Progenitor cell of endocrine pancreas (in vitro differentiated cells): Measurements from ENCODE around the gene CRADD. TPM values are rescaled to one million over a fixed set of nuclear protein-coding genes. Genes with fewer than 3 reads are reported as not detected.
"Not testable (repeated sequence)": the region's sequence is repeated elsewhere in the genome, so short reads cannot be mapped to it uniquely, and the experiment has no call there.

Experiments used
- DNase-seq: peaks from one replicate; pipeline ENCODE4 v3.0.0; 2021; ENCODE audit warnings: low spot score; ENCODE audit not compliant: unreplicated experiment
- H3K27ac Mint-ChIP-seq: 2 replicates; pipeline ENCODE4 v1.8.0; 2021; ENCODE audit warnings: mild to moderate bottlenecking, moderate library complexity, mixed read lengths
- H3K27me3 Mint-ChIP-seq: 2 replicates; pipeline ENCODE4 v1.8.0; 2021; ENCODE audit warnings: mixed read lengths
- H3K36me3 Mint-ChIP-seq: 2 replicates; pipeline ENCODE4 v1.8.0; 2022; ENCODE audit warnings: mixed read lengths; ENCODE audit not compliant: insufficient read depth
- H3K4me1 Mint-ChIP-seq: 2 replicates; pipeline ENCODE4 v1.8.0; 2021; ENCODE audit warnings: low read depth, mixed read lengths
- H3K4me3 Mint-ChIP-seq: 2 replicates; pipeline ENCODE4 v1.8.0; 2021; ENCODE audit warnings: low read depth, mild to moderate bottlenecking, moderate library complexity, mixed read lengths
- H3K9me3 Mint-ChIP-seq: 2 replicates; pipeline ENCODE4 v1.8.0; 2021; ENCODE audit warnings: low read depth, mixed read lengths
- total RNA-seq: library from RNA; stranded (reverse); gene quantifications from 2 replicates; pipeline ENCODE4 v1.2.1, GENCODE V29; 2021
- TF ChIP-seq, protein P1 (sequence below): fragments of 200-600 bp; sonication (generic); IDR thresholded peaks from one replicate; pipeline ENCODE4 v1.5.0; 2021; ENCODE audit warnings: antibody characterized with exemption, mild to moderate bottlenecking; ENCODE audit not compliant: unreplicated experiment

CRADD gene
- total RNA-seq, 1 donor from 2014 or later = 11.7 TPM

DNA sequence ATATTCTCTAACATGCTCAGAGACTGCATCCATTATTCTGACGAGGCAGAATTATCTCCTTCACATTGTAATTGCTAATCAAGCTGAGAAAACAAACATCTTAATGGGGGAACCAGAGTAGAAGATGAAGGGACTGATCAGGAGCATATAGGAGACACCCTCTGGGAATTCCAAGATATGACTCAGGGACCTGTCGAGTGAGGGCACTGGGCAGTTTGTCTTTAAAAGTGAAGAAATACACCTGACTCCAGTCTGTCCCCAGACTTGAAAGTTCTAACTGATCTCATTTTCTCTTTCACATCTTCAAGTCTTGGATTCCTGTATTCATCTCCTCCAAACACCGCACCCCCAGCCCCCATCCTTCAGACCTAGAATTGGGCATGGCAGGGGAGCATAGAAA, 244.3 kb downstream of the CRADD start:
- Mint-ChIP-seq H3K27ac (no peak overlapping the region), H3K4me3 (no peak overlapping the region), H3K27me3 (no peaks in the 10 kb centered on the region), H3K4me1 (no peaks in the 10 kb centered on the region), H3K9me3 (peaks cover 10% of the 10 kb centered on the region), H3K36me3 (no peaks in the 10 kb centered on the region)
- DNase-seq = no peak
- TF ChIP-seq, protein P1, sequence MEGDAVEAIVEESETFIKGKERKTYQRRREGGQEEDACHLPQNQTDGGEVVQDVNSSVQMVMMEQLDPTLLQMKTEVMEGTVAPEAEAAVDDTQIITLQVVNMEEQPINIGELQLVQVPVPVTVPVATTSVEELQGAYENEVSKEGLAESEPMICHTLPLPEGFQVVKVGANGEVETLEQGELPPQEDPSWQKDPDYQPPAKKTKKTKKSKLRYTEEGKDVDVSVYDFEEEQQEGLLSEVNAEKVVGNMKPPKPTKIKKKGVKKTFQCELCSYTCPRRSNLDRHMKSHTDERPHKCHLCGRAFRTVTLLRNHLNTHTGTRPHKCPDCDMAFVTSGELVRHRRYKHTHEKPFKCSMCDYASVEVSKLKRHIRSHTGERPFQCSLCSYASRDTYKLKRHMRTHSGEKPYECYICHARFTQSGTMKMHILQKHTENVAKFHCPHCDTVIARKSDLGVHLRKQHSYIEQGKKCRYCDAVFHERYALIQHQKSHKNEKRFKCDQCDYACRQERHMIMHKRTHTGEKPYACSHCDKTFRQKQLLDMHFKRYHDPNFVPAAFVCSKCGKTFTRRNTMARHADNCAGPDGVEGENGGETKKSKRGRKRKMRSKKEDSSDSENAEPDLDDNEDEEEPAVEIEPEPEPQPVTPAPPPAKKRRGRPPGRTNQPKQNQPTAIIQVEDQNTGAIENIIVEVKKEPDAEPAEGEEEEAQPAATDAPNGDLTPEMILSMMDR = no peak

DNA sequence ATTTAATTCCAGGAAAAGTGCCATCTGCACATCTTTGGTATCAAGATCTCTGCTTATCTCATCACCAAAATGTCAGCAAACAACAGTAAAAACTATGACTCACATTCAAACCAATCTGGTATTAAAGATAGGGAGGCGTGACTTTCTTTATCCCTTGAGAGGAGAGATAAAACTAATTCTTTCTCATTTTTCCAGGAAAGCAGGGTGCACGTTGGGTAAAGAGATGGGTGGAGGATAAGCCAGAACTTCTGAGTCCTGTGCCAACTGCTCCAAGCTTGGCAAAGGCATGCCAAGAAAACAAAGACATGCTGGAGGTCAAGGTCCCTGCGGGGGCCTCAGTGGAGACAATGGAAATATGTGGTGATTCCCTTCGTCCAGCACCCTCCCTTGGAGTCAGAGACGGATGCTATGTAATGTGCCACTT, 245.4 kb downstream of the CRADD start:
- TF ChIP-seq, protein P1 = no peak
- H3K27ac Mint-ChIP-seq = no peak overlapping the region

DNA sequence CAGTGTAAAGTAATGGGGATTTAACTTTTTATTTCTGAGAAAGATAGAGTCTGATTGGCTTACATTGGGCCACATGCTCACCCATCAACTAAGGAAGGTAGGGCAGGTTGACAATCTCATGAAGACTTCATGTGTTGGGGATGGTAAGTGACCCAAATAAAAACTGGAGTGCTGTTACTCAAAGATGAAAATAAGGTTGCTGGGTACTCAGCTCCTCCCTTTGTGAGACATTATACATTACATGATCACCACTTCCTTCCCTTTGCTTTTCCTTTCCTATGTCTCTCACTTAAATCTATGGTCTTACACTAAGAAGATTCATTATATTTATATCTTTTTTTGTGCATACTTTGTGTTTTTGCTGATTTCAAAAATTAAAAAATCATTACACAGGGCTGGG, 247.2 kb downstream of the CRADD start:
- Mint-ChIP-seq H3K27me3 (no peaks in the 10 kb centered on the region), H3K4me1 (no peaks in the 10 kb centered on the region), H3K9me3 (peaks cover 22% of the 10 kb centered on the region), H3K4me3 (no peak overlapping the region), H3K36me3 (no peaks in the 10 kb centered on the region), H3K27ac (no peak overlapping the region)
- DNase-seq = no peak
- TF ChIP-seq, protein P1 = no peak

More for the DNA sequence above, 245.4 kb downstream of the CRADD start:
- no peaks in the 10 kb centered on the region for H3K36me3 Mint-ChIP-seq
- H3K27me3 Mint-ChIP-seq = no peaks in the 10 kb centered on the region
- peaks cover 18% of the 10 kb centered on the region for H3K9me3 Mint-ChIP-seq
- DNase-seq = no peak
- H3K4me3 Mint-ChIP-seq = no peak overlapping the region
- H3K4me1 Mint-ChIP-seq = no peaks in the 10 kb centered on the region

DNA sequence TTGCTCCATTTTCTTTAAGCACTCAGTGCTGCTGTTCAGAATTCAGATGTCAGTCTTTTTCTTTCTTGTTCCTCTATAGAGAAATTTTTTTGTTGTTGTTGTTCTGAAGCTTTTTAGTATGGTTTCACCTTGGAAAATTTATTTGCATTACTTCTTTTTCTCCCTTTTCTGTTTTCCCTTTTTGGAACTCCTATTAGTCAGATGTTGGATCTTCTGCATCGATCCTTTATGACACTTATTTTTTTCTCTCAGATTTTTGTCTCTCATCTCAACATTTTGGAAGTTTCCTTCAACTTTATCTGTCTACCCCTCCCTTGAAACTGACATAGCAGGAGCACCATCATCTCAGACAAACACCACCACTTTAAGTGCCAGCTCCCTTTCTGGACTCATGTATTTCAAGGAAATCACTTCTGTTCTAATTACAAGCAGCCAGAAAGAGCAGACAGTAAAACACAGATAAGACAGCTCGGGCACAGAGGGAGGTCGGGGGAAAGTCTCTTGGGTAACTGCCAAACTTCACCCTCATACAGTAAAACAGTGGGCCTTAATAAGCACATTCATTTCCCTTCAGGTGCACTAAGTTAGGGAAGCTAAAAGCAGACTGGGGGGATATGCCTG, 248.5 kb downstream of the CRADD start:
- H3K9me3 Mint-ChIP-seq = peaks cover 22% of the 10 kb centered on the region
- H3K27me3 Mint-ChIP-seq = no peaks in the 10 kb centered on the region
- no peak overlapping the region for H3K27ac Mint-ChIP-seq
- no peak overlapping the region for H3K4me3 Mint-ChIP-seq
- H3K36me3 Mint-ChIP-seq = no peaks in the 10 kb centered on the region
- no peaks in the 10 kb centered on the region for H3K4me1 Mint-ChIP-seq
- TF ChIP-seq, protein P1 = no peak
- DNase-seq = no peak

DNA sequence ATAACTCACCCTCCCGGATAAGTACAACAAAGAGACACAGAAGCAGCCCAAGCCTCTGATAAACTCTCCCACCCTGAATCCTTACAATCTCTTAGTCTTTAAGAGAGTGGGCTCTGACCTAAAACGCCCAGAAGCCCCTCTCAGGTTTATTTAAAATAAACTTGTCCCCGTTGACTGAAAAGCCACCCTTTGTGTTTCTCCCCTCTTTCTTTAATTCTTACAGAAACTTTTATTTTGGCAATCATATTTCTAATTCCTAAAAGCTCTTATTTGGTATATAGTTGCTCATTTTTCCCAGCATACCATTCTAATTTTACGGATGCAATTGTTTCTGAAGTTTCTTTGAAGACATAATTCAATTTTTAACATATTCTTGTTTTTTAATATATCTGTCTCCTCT, 249.1 kb downstream of the CRADD start:
- Mint-ChIP-seq H3K27ac (no peak overlapping the region), H3K27me3 (no peaks in the 10 kb centered on the region), H3K4me1 (no peaks in the 10 kb centered on the region), H3K9me3 (peaks cover 22% of the 10 kb centered on the region), H3K4me3 (no peak overlapping the region), H3K36me3 (no peaks in the 10 kb centered on the region)
- no peak for DNase-seq
- TF ChIP-seq, protein P1 = no peak

DNA sequence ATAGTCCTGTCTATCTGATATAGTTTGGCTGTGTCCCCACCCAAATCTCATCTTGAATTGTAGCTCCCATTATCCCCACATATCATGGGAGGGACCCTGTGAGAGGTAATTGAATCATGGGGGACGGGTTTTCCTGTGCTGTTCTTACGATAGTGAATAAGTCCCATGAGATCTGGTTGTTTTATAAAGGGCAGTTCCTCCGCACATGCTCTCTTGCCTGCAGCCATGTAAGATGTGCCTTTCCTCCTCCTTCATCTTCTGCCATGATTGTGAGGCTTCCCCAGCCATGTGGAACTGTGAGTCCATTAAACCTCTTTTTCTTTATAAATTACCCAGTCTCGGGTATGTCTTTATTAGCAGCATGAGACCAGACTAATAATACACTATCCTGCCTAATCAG, 251.9 kb downstream of the CRADD start:
- not testable (repeated sequence) for H3K4me3 Mint-ChIP-seq, H3K4me1 Mint-ChIP-seq, H3K27ac Mint-ChIP-seq, DNase-seq, H3K36me3 Mint-ChIP-seq, H3K27me3 Mint-ChIP-seq
- H3K9me3 Mint-ChIP-seq = peaks cover 22% of the 10 kb centered on the region
